ENCODE data around the gene ABHD17A. TPM values are rescaled to one million over a fixed set of nuclear protein-coding genes. Genes with fewer than 3 reads are reported as not detected.

ABHD17A gene
- polyA plus RNA-seq, 1 experiment: 48.8 TPM

GRCh38 chr19:1849886-1850398 is 35.4 kb downstream of the ABHD17A start:
- CTCF ChIA-PET: interaction anchor here (1.2 to 2.1 kb wide), 3 partner anchors 8 to 209 kb away, joined by 3 to 17 read pairs (median 7); no protein-coding TSS in a partner anchor
- POLR2A ChIA-PET: no interaction called here
- DNase-seq (ENCODE audit: low read depth): no peak
- H3K36me3 ChIP-seq (ENCODE audit: control insufficient read depth, insufficient read depth, low read length): peaks cover 3% of the 10 kb centered on the region
- no peak overlapping the region for H3K4me3 ChIP-seq (ENCODE audit: low read depth, low read length)
- H3K27me3 ChIP-seq (ENCODE audit: control insufficient read depth, insufficient read depth, low read length): no peaks in the 10 kb centered on the region
- no peak for TF ChIP-seq CTCF (IDR thresholded peaks at IDR 0.05; ENCODE audit: insufficient read depth, low read depth, low read length)

- peaks cover 5% of the 10 kb centered on the region for H3K36me3 ChIP-seq (ENCODE audit: control insufficient read depth, insufficient read depth, low read length)
- no peak overlapping the region for H3K4me3 ChIP-seq (ENCODE audit: low read depth, low read length)
- ChIA-PET CTCF (interaction anchor here (0.6 to 2.1 kb wide), 6 partner anchors 9 to 313 kb away, joined by 3 to 17 read pairs (median 4); no protein-coding TSS in a partner anchor), POLR2A (no interaction called here)
- H3K27me3 ChIP-seq (ENCODE audit: control insufficient read depth, insufficient read depth, low read length): no peaks in the 10 kb centered on the region
- DNase-seq (ENCODE audit: low read depth): no peak
- TF ChIP-seq CTCF (IDR thresholded peaks at IDR 0.05; ENCODE audit: insufficient read depth, low read depth, low read length): no peak
Observed at GRCh38 chr19:1849132-1849474, 36.2 kb downstream of the ABHD17A start.

GRCh38 chr19:1848399-1849131 is 36.7 kb downstream of the ABHD17A start, which contains the start of gene REXO1:
REXO1 (minus strand) TSS chr19:1848483; CDS start chr19:1848358, 125 bp downstream.
- H3K27me3 ChIP-seq (ENCODE audit: control insufficient read depth, insufficient read depth, low read length): no peaks in the 10 kb centered on the region
- H3K4me3 ChIP-seq (ENCODE audit: low read depth, low read length): peak within 1 kb of the TSS; percentile 91
- H3K36me3 ChIP-seq (ENCODE audit: control insufficient read depth, insufficient read depth, low read length): peaks cover 5% of the 10 kb centered on the region
- POLR2A ChIA-PET: no interaction called here
- TF ChIP-seq CTCF (IDR thresholded peaks at IDR 0.05; ENCODE audit: insufficient read depth, low read depth, low read length): peak; percentile 87
- CTCF ChIA-PET: interaction anchor here (0.6 to 2.1 kb wide), 6 partner anchors 9 to 313 kb away, joined by 3 to 17 read pairs (median 4); no protein-coding TSS in a partner anchor
- peak; percentile 67 for DNase-seq (ENCODE audit: low read depth)

- no peaks in the 10 kb centered on the region for H3K27me3 ChIP-seq (ENCODE audit: control insufficient read depth, insufficient read depth, low read length)
- POLR2A ChIA-PET: no interaction called here
- no peak for DNase-seq (ENCODE audit: low read depth)
- no peak for TF ChIP-seq CTCF (IDR thresholded peaks at IDR 0.05; ENCODE audit: insufficient read depth, low read depth, low read length)
- H3K4me3 ChIP-seq (ENCODE audit: low read depth, low read length): peak overlapping the region; percentile 91
- CTCF ChIA-PET: interaction anchor here (0.6 to 2.6 kb wide), 3 partner anchors 7 to 19 kb away, joined by 3 to 19 read pairs (median 7); no protein-coding TSS in a partner anchor
- peaks cover 3% of the 10 kb centered on the region for H3K36me3 ChIP-seq (ENCODE audit: control insufficient read depth, insufficient read depth, low read length)
Observed at GRCh38 chr19:1847684-1848398, 37.5 kb downstream of the ABHD17A start.

- CTCF ChIA-PET: interaction anchor here (0.6 to 2.6 kb wide), 3 partner anchors 8 to 19 kb away, joined by 3 to 19 read pairs (median 7); no protein-coding TSS in a partner anchor
- H3K4me3 ChIP-seq (ENCODE audit: low read depth, low read length): peak overlapping the region; percentile 91
- no peak for TF ChIP-seq CTCF (IDR thresholded peaks at IDR 0.05; ENCODE audit: insufficient read depth, low read depth, low read length)
- POLR2A ChIA-PET: no interaction called here
- DNase-seq (ENCODE audit: low read depth): no peak
- peaks cover 3% of the 10 kb centered on the region for H3K36me3 ChIP-seq (ENCODE audit: control insufficient read depth, insufficient read depth, low read length)
- H3K27me3 ChIP-seq (ENCODE audit: control insufficient read depth, insufficient read depth, low read length): no peaks in the 10 kb centered on the region
Observed at GRCh38 chr19:1847348-1847683, 38.0 kb downstream of the ABHD17A start.

Data from BJ (cell line).